SK-N-SH (cell line): ENCODE measurements around the gene FNDC1. TPM values are rescaled to one million over a fixed set of nuclear protein-coding genes. Genes with fewer than 3 reads are reported as not detected.

Source experiments
- CTCF ChIA-PET: fragments of 300-600, 350-600 bp; formaldehyde crosslinking; extraction: SDS; loops from one replicate; lab custom pipeline; 2021; lab: Yijun Ruan, JAX
- POLR2A ChIA-PET: fragments of 350-600 bp; sonication (Branson Sonifier 250); formaldehyde crosslinking; extraction: SDS; loops from one replicate; lab custom pipeline; 2020; ENCODE audit warnings: antibody characterized with exemption, inconsistent platforms; lab: Yijun Ruan, JAX
- DNase-seq: peaks from one replicate; pipeline ENCODE4 v3.0.0; 2012
- H2AFZ ChIP-seq: fragments of 200-600 bp; sonication (generic); 2 replicates; pipeline ENCODE4 v1.8.1; 2016; ENCODE audit warnings: antibody characterized with exemption, mild to moderate bottlenecking, low read depth
- H3F3A ChIP-seq: fragments of 200-600 bp; sonication (generic); replicated peaks from 2 replicates; pipeline ENCODE3; 2016; ENCODE audit warnings: antibody characterized with exemption, mild to moderate bottlenecking; ENCODE audit not compliant: insufficient read depth
- H3K27ac ChIP-seq, 2 experiments: fragments of 200-500 bp in 1 of 2; fragments of 200-600 bp in 1 of 2; sonication (Bioruptor generic) in 1 of 2; sonication (generic), shearing (Covaris generic) in 1 of 2; 2 replicates each; pipeline versions ENCODE4 v1.5.1 to v1.6.1; 2014 to 2016; ENCODE audit warnings: low read depth in 2 of 2, inconsistent platforms in 1 of 2, low read length in 1 of 2, mild to moderate bottlenecking in 1 of 2, mixed read lengths in 1 of 2
- H3K27me3 ChIP-seq: fragments of 200-600 bp; sonication (generic), shearing (Covaris generic); 2 replicates; pipeline ENCODE4 v1.6.1; 2016; ENCODE audit warnings: mixed run types; ENCODE audit not compliant: insufficient read depth
- H3K36me3 ChIP-seq, 2 experiments: fragments of 200-500 bp in 1 of 2; fragments of 200-600 bp in 1 of 2; sonication (Bioruptor generic) in 1 of 2; sonication (generic) in 1 of 2; replicated peaks in 1 of 2; 2 replicates each; pipeline versions ENCODE3 to v1.5.1; 2014 to 2016; ENCODE audit warnings: low read length in 1 of 2, mild to moderate bottlenecking in 1 of 2; ENCODE audit not compliant: insufficient read depth in 2 of 2, control insufficient read depth in 1 of 2
- H3K4me1 ChIP-seq, 2 experiments: fragments of 200-500 bp in 1 of 2; fragments of 200-600 bp in 1 of 2; sonication (Bioruptor generic) in 1 of 2; sonication (generic), shearing (Covaris generic) in 1 of 2; 2 replicates each; pipeline versions ENCODE4 v1.5.1 to v1.6.1; 2014 to 2016; ENCODE audit warnings: low read depth in 1 of 2, low read length in 1 of 2, mixed run types in 1 of 2; ENCODE audit not compliant: insufficient read depth in 2 of 2, control insufficient read depth in 1 of 2
- H3K4me2 ChIP-seq: fragments of 200-600 bp; sonication (generic), shearing (Covaris generic); 2 replicates; pipeline ENCODE4 v1.6.1; 2017; ENCODE audit warnings: mixed run types
- H3K4me3 ChIP-seq, 2 experiments: fragments of 200-500 bp in 1 of 2; fragments of 200-600 bp in 1 of 2; sonication (Bioruptor generic) in 1 of 2; sonication (generic), shearing (Covaris generic) in 1 of 2; 2 replicates each; pipeline versions ENCODE4 v1.5.1 to v1.8.1; 2014 to 2016; ENCODE audit warnings: low read depth in 2 of 2, inconsistent platforms in 1 of 2, low read length in 1 of 2, mild to moderate bottlenecking in 1 of 2, mixed read lengths in 1 of 2, moderate library complexity in 1 of 2
- H3K79me2 ChIP-seq: fragments of 200-600 bp; sonication (generic); 2 replicates; pipeline ENCODE4 v1.8.1; 2017; ENCODE audit warnings: mild to moderate bottlenecking; ENCODE audit not compliant: insufficient read depth
- H3K9ac ChIP-seq: fragments of 200-600 bp; sonication (generic); 2 replicates; pipeline ENCODE4 v1.6.1; 2017; ENCODE audit warnings: mixed run types
- H3K9me2 ChIP-seq: fragments of 200-600 bp; sonication (generic); 2 replicates; pipeline ENCODE4 v1.6.1; 2017; ENCODE audit warnings: mixed run types
- H3K9me3 ChIP-seq: fragments of 200-600 bp; sonication (generic); 2 replicates; pipeline ENCODE4 v1.6.1; 2017; ENCODE audit warnings: mixed run types, mild to moderate bottlenecking, moderate library complexity
- H4K20me1 ChIP-seq: fragments of 200-600 bp; sonication (generic); 2 replicates; pipeline ENCODE4 v1.6.1; 2017; ENCODE audit warnings: mild to moderate bottlenecking, mixed run types; ENCODE audit not compliant: insufficient read depth
- GABPA ChIP-seq: IDR thresholded peaks from 2 replicates; pipeline ENCODE4 v1.4.0; 2012; ENCODE audit warnings: low read depth, mild to moderate bottlenecking
- MEF2A ChIP-seq: IDR thresholded peaks from 2 replicates; pipeline ENCODE4 v1.4.0; 2012; ENCODE audit warnings: low read depth, borderline replicate concordance
- MXI1 ChIP-seq: IDR thresholded peaks from 2 replicates; pipeline ENCODE4 v1.6.1; 2012; ENCODE audit warnings: mild to moderate bottlenecking, low read depth, low read length, improper control_type of control experiment
- NFIC ChIP-seq: IDR thresholded peaks from 2 replicates; pipeline ENCODE4 v1.4.0; 2012; ENCODE audit warnings: borderline replicate concordance
- REST ChIP-seq: IDR thresholded peaks from 2 replicates; pipeline ENCODE4 v1.6.1; 2012; ENCODE audit warnings: mild to moderate bottlenecking, low read depth, low read length, moderate library complexity
- SIN3A ChIP-seq: IDR thresholded peaks from 2 replicates; pipeline ENCODE4 v1.6.1; 2012; ENCODE audit warnings: low read depth, mild to moderate bottlenecking, low read length, moderate library complexity, borderline replicate concordance
- TCF12 ChIP-seq: IDR thresholded peaks from 2 replicates; pipeline ENCODE4 v1.4.0; 2012
- TEAD4 ChIP-seq: IDR thresholded peaks from 2 replicates; pipeline ENCODE4 v1.4.0; 2012; ENCODE audit warnings: mild to moderate bottlenecking, borderline replicate concordance; ENCODE audit not compliant: insufficient read depth
- whole genome bisulfite sequencing: methylation state at CpG from one replicate; pipeline ENCODE4 v1.1.6; 2017; ENCODE audit warnings: low lambda C conversion rate; 5-methylcytosine and 5-hydroxymethylcytosine counted together
- polyA plus RNA-seq, 3 experiments: library from polyadenylated mRNA; depleted of rRNA; stranded (reverse); fragments of >200 nt; gene quantifications; 2 replicates each; pipeline ENCODE4 v1.2.3, GENCODE V29; 2012
- TF ChIP-seq, protein P1 (sequence below): IDR thresholded peaks from 2 replicates; pipeline ENCODE4; 2012
- TF ChIP-seq, protein P2 (sequence below): fragments of 200-600 bp; sonication (generic); IDR thresholded peaks from 2 replicates; pipeline ENCODE4 v1.6.1; 2017; ENCODE audit warnings: antibody characterized with exemption, mild to moderate bottlenecking, moderate library complexity
- TF ChIP-seq, protein P3 (sequence below): IDR thresholded peaks from 2 replicates; pipeline ENCODE4 v1.4.0; 2012; ENCODE audit warnings: low read depth, borderline replicate concordance

Gene FNDC1
- polyA plus RNA-seq, 1 of the 3 experiments (the other 2 are of a cell fraction), result not detected

GRCh38 chr6:159229651-159230051, 60.5 kb downstream of the FNDC1 start:
- Histone ChIP-seq H3F3A (no peaks in the 10 kb centered on the region), H2AFZ (no peak overlapping the region), H3K36me3 (no peaks in the 10 kb centered on the region), H4K20me1 (no peaks in the 10 kb centered on the region), H3K27ac (no peak overlapping the region), H3K9me3 (no peaks in the 10 kb centered on the region), H3K27me3 (peaks cover 65% of the 10 kb centered on the region), H3K4me1 (no peaks in the 10 kb centered on the region), H3K4me2 (no peak overlapping the region), H3K9me2 (no peaks in the 10 kb centered on the region)
- WGBS, result 10% methylated on average over 8 of the region's 8 CpGs
- CTCF ChIA-PET, result interaction anchor here (0.6 to 1.1 kb wide), 3 partner anchors 12 to 55 kb away, joined by 3 to 4 read pairs (median 4); no protein-coding TSS in a partner anchor
- TF ChIP-seq, protein P1, sequence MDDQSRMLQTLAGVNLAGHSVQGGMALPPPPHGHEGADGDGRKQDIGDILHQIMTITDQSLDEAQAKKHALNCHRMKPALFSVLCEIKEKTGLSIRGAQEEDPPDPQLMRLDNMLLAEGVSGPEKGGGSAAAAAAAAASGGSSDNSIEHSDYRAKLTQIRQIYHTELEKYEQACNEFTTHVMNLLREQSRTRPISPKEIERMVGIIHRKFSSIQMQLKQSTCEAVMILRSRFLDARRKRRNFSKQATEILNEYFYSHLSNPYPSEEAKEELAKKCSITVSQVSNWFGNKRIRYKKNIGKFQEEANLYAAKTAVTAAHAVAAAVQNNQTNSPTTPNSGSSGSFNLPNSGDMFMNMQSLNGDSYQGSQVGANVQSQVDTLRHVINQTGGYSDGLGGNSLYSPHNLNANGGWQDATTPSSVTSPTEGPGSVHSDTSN, result no peak
- TF ChIP-seq SIN3A, result no peak
- no peak for TF ChIP-seq TEAD4
- no peak for TF ChIP-seq MEF2A
- no peak for TF ChIP-seq REST
- TF ChIP-seq, protein P2, sequence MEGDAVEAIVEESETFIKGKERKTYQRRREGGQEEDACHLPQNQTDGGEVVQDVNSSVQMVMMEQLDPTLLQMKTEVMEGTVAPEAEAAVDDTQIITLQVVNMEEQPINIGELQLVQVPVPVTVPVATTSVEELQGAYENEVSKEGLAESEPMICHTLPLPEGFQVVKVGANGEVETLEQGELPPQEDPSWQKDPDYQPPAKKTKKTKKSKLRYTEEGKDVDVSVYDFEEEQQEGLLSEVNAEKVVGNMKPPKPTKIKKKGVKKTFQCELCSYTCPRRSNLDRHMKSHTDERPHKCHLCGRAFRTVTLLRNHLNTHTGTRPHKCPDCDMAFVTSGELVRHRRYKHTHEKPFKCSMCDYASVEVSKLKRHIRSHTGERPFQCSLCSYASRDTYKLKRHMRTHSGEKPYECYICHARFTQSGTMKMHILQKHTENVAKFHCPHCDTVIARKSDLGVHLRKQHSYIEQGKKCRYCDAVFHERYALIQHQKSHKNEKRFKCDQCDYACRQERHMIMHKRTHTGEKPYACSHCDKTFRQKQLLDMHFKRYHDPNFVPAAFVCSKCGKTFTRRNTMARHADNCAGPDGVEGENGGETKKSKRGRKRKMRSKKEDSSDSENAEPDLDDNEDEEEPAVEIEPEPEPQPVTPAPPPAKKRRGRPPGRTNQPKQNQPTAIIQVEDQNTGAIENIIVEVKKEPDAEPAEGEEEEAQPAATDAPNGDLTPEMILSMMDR, result no peak
- TF ChIP-seq TCF12, result no peak
- TF ChIP-seq MXI1, result no peak
- no peak for TF ChIP-seq NFIC
- TF ChIP-seq, protein P3, sequence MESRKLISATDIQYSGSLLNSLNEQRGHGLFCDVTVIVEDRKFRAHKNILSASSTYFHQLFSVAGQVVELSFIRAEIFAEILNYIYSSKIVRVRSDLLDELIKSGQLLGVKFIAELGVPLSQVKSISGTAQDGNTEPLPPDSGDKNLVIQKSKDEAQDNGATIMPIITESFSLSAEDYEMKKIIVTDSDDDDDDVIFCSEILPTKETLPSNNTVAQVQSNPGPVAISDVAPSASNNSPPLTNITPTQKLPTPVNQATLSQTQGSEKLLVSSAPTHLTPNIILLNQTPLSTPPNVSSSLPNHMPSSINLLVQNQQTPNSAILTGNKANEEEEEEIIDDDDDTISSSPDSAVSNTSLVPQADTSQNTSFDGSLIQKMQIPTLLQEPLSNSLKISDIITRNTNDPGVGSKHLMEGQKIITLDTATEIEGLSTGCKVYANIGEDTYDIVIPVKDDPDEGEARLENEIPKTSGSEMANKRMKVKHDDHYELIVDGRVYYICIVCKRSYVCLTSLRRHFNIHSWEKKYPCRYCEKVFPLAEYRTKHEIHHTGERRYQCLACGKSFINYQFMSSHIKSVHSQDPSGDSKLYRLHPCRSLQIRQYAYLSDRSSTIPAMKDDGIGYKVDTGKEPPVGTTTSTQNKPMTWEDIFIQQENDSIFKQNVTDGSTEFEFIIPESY, result no peak
- TF ChIP-seq GABPA, result no peak
- TF ChIP-seq, all 33 proteins: peak for 0
- no peak overlapping the region for H3K9ac ChIP-seq
- H3K79me2 ChIP-seq, result no peaks in the 10 kb centered on the region
- DNase-seq, result no peak
- POLR2A ChIA-PET, result no interaction called here
- no peak overlapping the region for H3K4me3 ChIP-seq
